ENCODE results near the gene GAREM2.
"Not testable (repeated sequence)": the region's sequence is repeated elsewhere in the genome, so short reads cannot be mapped to it uniquely, and the experiment has no call there.

The GAREM2 gene

DNA sequence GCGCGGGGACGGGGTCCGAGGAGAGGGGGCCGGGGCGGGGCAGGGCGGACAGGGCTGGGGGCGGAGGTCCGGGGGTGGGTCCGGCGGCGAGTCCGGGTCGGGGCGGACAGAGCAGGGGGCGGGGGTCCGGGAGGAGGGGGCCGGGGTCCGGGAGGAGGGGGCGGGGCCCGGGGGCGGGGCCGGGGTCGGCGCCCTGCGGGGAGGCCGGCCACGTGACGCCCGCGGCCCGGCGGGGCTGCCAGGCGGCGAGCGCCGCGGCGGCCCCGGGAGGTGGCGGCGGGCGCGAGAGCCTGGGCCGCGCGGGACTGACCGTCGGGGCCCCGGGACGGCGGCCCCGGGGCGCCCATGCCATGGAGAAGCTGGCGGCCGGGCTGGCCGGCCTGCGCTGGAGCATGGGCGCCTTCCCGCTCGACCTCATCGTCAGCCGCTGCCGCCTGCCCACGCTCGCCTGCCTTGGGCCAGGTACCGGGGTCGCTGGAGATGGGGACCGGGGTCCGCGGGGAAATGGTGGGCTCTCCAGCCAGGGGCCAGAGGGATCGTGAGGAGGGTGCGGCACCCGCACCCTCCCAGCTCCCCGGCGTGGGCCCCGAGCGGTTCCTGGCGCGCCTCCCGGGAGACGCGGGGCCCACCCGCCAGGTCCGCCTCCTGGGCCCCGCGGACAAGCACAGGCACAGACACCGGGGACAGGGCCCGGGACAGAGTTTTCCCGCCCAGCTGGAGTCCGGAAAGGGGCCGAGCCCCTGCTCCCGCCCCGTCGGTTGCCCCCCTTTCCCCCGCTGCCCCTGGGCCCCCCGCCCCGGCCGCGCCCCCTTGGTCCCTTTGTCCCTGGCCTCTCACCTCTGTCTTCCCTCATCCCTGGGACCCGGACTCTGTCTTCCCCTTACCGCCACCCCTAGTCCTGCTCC lies at the start of gene GAREM2:
Gene GAREM2, plus strand, starts transcription at position 218 of the 905 bp plus-strand sequence. Its CDS starts 133 bp downstream, at position 351.
- no peak for DNase-seq (ENCODE audit: low read depth)

DNA sequence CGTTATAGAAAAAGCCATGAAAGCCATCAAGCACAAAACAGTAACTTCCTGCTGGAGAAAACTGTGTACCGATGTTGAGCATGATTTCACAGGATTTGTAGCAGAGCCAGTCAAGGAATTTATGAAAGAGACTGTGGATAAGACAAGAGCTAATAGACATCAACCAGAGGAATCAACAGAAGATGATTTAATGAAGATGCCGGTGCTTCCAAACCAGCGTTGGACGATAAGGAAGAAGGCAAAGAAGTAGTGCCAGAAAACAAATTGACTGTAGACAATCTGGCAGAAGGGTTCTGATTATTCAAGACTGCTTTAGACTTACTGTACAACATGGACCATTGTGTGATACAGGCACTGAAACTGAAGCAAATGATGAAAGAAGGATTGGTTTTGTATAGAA lies 49.5 kb upstream of the GAREM2 start:
- DNase-seq (ENCODE audit: low read depth) = no peak

DNA sequence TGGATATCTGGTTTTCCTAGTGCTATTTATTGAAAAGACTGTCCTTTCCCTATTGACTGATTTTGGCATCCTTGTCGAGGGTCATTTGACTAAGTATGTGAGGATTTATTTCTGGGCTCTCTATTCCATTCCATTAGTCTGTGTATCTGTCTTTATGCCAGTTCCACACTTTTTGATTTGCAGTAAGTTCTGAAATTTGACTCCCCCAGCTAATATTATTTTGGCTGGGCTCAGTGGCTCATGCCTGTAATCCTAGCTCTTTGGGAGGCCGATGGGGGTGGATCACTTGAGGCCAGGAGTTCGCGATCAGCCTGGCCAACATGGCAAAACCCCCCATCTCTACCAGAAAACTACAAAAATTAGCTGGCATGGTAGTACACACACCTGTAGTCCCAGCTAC lies 46.8 kb upstream of the GAREM2 start:
- DNase-seq (ENCODE audit: low read depth) = no peak

DNA sequence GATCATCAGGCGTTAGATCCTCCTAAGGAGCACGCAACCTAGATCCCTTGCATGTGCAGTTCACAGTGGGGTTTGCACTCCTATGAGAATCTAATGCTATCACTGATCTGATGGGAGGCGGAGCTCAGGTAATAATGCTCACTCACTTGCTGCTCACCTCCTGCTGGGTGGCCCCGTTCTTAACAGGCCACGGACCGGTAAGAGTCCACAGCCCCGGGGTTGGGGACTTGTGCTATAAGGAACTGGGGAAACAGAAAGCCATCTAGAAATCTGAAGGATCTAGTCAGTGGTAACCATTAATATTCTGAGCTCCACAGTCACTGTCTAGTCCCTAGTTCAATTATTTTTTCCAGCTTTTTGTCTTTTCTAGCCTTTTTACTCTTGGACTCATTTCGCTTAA lies 44.7 kb upstream of the GAREM2 start:
- no peak for DNase-seq (ENCODE audit: low read depth)

DNA sequence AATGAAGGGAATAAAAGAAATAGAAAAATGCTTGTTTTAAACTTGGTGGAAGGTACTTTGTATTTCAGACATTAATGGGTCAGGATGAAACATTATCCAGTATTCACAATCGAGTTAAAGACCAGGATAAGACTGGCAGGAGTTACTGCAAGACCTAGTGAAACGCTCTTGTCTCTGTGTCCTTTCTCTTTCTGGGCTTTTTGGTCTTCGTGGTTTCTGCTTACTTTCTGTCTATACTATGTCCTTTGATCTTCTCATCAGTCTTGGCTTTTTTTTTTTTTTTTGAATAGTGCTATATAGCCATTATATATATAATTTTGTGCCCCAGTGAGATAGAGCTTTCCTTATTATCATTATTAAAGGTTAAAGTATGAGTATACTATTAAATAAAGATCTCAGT lies 42.1 kb upstream of the GAREM2 start:
- no peak for DNase-seq (ENCODE audit: low read depth)

DNA sequence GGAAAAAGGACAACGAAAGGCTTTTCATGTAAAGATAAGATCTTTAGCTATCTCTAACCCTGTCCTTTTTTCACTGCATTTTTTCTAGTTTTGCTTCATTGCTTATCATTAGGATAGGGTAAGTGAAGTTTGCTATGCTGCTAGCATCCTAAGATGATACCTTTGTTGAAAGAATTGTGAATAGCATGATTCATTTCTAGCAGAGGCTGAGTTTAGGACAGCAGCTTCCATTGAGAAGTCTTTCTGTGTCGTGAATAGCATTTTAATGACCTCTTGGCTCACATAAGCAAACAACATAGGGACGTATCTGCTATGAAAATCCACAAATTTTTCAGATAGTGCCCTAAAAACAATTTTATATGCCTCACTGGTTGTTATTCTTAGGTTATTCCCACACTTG lies 36.4 kb upstream of the GAREM2 start:
- no peak for DNase-seq (ENCODE audit: low read depth)

DNA sequence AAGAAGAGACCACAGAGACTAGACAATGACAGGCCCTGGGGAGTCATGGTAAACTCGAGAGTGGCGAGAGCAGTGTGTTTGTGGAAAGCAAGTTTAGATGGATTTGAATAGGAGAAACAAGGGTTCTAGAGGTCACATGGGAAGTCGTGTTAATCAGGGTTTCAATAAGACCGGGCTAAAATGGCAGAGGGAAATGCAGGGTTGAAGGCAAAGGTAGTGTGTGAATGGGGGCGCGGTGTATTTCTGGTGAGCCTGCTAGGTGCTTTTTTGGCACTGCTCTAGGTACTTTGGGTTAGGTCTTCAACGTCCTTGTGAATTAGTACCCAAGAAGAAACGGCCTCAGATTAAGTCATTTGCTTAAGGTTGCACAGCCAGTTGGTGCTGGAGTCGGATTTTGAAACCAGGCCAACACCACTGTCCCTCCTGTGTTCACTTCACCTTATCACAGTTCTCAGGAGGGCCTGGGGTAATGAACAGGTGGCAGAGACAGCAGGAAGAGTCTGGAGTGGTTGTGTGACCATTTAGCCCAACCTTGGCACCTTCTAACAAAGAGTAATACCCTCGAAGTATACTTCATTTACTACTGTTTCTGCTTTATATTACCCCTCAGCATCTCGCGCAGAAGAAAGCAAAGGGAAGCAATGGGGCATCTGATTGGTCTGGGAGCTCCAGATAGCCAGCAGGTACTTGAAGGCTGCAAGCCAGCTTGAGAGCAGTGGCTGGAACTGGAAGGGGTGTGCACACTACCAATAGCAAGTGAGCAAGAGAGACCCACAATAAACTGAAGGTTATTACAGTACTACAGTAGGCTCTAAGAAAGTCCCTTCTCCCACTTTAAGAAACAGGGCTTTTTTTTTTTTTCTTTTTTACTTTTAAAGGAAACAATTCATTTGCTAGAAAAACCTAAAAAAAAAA lies 33.4 kb upstream of the GAREM2 start:
- DNase-seq (ENCODE audit: low read depth) = no peak

DNA sequence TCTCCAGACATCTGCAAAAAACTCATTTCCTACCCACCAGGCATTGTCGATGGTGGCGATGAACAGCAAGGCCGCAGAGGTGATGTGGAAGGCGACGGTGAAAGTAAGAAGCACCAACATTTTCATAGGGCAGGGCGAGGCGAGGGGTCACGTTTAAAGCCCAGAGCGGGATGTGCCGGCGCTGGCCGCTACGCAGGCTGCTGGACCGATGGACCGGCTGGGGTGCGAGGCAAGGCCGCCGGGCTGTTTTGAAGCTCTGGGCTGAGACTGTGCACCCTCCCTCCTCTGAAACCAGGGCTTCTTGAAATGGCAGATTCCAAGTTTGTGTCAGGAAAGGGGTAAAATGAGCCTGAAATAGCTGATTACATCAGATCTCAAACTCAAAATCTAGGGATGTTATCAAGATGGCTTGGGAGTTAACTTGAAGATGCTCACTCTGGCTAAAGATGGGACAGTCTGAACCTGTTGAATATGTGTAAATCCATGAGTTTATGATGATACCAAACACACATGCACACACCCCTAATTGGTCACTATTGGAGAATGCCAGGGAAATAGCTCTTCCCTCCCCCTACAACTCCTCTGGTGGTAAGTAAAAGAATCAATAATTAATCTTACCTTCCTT lies 31.6 kb upstream of the GAREM2 start:
- no peak for DNase-seq (ENCODE audit: low read depth)

DNA sequence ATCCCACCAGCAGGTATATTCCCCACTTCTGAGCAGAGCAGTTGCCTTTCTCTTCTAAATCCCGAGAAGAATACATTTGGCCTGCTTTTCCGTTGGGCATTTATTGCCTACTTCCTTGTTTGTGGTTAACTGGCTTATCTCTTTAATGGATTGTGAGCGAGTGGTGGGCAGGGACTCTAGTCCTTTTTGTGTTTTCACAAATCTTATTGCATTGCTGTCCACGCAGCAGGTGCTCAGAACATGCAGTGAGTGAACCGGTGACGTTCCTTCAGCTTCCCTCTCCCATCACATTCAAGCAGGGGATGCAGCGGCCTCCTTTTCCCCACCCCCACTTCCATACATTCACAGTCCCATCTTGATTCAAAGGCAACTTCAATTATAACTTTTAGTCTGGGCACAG lies 28.9 kb upstream of the GAREM2 start:
- no peak for DNase-seq (ENCODE audit: low read depth)

DNA sequence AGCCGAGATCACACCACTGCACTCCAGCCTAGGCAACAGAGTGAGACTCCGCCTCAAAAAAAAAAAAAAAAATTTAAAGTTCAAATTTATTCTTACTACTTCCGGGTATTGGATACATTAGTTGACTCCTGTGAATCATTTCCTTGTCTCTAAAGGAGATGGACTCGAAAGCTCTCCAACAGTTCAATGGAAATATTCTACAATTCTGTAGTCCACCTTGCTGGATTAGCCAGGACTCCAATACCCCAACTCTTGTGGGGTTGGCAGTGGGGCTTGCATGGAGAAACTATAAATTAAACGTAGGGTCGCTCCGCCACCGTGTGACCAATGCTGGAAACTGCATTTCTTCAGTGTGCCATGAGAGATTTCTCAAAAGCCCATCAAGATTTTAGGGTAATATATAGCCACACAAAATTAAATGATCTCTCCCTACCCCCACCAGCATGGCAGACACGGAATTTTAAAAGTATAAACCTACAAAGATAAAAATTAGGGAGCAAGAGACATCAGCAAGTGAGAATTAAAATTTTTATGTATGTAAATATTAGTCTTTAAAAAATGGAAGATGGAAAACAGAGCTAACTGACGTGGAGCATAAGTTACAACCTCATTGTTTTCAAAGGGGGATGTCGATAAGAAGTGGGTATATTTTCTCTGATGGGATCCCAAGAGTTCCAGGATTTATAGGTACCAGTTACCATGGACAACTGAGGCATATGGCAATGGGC lies 27.8 kb upstream of the GAREM2 start:
- DNase-seq (ENCODE audit: low read depth) = peak; percentile 49

DNA sequence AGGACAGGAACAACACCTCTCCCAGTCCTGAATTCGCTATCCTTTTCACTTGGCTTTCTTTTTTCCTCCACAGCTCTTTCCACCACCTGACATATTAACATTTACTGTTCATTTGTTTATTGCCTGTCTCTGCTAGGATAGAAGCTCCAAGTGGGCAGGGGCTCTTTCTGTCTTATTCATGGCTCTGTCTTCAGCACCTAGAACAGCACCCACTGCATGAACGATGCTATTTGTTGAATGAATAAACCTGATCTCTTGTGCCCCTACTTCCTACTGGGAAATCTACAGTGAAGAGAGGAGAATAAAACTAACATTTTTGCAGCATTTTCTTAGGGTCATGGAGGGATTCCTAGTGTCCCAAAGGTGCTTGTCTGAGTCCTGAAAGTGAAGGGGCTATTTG lies 24.4 kb upstream of the GAREM2 start:
- DNase-seq (ENCODE audit: low read depth) = no peak

DNA sequence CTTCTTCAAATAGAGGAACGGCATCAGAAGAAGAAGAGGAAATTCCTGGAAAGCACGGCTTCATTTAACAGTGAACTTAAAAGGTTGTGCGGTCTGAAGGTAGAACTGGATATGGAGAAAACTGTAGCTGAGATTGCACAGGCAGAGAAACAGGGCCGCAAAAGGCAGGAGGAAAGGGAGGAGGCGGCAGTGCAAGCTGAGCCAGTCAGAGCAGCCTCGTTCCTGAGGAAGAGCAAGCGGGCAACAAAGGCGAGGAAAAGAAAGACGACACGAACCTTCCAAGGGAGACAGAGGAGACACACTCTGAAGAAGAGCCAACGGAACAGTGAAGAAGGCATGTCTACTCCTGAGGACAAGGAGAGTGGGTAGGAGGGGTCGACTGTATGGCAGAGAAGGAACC lies 22.6 kb upstream of the GAREM2 start:
- no peak for DNase-seq (ENCODE audit: low read depth)

DNA sequence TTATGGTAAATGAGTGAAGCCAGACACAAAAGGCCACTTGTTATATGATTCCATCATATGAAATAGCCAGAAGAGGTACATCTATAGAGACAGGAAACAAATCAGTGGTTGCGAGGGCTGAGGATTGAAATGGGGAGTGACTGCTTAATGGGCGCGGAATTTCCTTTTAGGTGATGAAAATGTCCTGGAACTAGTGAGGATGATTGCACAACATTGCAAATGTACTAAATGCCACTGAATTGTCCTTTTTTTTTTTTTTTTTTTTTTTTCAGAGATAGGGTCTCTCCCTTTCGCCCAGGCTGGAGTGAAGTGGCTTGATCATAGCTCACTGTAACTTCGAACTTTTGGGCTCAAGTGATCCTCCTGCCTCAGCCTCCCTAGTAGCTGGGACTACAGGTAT lies 15.3 kb upstream of the GAREM2 start:
- DNase-seq (ENCODE audit: low read depth) = no peak

DNA sequence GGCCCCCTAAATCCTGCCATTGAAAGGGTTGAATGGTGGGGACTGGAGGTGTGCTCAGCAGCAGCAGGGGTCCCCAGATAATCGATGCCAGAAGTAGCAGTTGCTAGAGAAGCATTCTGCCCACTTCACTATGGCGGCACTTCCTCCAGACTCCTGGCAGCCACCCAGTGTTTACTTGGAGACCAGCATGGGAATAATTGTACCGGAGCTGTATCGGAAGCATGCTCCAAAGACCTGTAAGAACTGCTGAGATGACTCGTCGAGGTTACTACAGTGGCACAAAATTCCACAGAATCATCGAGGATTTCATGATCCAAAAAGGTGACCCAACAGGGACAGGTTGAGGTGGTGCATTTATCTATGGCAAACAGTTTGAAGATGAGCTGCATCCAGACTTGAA lies 11.0 kb upstream of the GAREM2 start:
- no peak for DNase-seq (ENCODE audit: low read depth)

DNA sequence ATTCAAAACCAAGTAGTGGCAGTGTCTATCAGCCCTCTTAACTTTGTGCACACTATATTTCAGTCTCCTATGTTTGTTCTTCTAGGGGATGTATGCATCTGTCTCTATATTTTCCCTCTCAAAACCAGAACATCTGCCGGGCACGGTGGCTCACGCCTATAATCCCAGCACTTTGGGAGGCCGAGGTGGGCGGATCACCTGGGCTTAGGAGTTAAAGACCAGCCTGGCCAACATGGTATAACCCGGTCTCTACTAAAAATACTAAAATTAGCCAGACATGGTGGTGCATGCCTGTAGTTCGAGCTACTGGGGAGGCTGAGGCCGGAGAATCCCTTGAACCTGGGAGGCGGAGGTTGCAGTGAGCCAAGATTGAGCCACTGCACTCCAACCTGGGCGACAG lies 9.9 kb upstream of the GAREM2 start:
- no peak for DNase-seq (ENCODE audit: low read depth)

DNA sequence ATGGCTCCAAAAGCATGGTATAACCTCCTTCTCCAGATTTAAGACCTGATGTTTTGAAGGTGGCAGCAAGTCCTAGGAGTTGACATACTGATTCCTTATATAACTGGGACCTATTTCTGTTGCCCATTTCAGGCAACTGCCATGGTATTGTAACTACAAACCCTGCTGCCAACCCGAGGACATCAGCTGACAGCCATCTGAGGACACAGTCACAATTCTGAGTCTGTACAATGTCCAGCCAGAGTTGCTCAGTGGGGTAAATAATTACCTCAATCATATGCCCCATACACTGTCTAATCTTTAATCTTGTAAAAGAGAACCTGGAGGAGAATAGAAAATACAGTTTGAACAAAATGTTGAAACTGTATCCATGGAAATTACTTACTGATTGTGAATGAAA lies 8.7 kb upstream of the GAREM2 start:
- no peak for DNase-seq (ENCODE audit: low read depth)

DNA sequence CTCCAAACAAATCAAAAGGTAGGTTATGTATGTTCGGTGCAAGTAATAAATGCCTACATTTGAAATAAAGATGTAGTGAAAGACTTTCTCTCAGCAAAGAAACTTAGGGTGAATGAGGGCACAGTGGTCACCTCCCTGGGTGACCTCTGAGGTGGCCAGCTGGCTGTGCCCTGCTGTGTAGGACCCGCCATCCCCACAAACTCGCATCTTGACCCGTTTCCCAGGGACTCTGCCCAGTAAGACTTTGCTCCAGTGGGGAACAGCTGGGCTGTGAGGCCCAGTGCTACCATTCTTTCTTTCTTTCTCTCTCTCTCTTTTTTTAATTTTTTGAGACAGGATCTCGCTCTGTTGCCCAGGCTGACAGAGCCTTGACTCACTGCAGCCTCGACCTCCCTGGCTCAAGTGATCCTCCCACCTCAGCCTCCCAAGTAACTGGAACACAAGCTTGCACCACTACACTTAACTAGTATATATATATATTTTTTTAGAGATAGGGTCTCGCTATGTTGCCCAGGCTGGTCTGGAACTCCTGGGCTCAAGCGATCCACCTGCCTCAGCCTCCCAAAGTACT lies 8.2 kb upstream of the GAREM2 start:
- DNase-seq (ENCODE audit: low read depth) = no peak

DNA sequence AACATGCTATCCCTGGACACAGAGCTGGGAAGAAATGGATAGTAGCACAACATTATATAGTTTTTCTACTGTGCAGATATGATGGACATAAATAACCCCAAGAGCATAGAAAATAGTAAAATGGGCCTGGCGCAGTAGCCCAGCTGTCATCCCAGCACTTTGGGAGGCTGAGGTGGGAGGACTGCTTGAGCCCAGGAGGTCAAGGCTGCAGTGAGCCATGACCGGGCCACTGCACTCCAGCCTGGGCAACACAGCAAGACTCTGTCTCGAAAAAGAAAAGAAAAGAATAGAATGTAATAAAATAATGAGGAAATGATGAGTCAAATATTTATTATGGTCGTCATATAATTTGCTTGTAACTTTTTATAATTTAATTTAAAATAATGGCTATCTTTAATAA lies 7.5 kb upstream of the GAREM2 start:
- DNase-seq (ENCODE audit: low read depth) = no peak

DNA sequence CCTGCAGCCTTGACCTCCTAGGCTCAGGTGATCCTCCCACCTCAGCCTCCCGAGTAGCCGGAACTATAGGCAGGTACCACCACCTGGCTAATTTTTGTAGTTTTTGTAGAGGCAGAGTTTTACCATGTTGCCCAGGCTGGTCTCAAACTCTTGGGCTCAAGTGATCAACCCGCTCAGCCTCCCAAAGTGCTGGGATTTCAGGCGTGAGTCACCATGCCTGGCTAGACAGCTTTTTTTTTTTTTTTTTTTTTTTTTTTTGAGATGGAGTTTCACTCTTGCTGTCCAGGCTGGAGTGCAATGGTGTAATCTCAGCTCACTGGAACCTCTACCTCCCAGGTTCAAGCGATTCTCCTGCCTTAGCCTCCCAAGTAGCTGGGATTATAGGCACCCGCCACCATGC lies 6.3 kb upstream of the GAREM2 start:
- DNase-seq (ENCODE audit: low read depth) = not testable (repeated sequence)

DNA sequence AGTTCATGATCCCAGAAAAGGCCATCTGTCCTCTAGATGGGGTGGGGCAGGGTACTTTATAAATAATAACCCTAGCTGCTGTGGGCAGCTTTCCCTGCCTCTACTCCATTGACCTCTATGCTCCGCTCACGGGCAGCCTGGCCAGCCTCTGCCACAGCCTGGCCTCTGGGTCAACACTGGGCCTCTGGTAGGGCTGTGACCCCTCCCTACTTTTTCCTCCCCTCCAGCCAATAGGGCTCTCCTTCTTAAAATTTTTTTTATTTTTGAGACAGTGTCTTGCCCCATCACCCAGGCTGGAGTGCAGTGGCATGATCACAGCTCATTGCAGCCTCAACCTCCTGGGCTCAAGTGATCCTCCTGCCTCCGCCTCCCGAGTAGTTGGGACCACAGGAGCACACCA lies 4.1 kb upstream of the GAREM2 start:
- DNase-seq (ENCODE audit: low read depth) = no peak

DNA sequence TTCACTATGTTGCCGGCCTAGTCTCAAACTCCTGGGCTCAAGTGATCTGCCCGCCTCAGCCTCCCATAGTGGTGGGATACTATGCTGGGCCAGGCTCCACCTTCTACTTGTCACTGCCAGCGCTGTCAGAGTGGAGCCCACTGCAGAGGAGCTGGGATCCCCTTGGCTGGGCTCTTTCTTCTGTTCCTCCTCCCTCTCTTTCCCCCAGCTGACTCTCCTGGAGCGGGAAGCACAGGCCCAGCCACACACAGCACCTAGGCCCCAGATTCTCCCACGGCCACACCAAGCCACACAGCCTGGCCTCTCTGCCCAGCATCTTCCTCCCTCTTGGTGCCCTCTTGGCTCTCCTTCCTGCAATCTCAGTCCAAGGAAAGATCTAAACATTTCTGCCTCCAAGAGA lies 3.7 kb upstream of the GAREM2 start:
- no peak for DNase-seq (ENCODE audit: low read depth)
